ENCODE data around the gene UPK3BL1.
"Not testable (repeated sequence)": the region's sequence is repeated elsewhere in the genome, so short reads cannot be mapped to it uniquely, and the experiment has no call there.

Gene UPK3BL1

DNA sequence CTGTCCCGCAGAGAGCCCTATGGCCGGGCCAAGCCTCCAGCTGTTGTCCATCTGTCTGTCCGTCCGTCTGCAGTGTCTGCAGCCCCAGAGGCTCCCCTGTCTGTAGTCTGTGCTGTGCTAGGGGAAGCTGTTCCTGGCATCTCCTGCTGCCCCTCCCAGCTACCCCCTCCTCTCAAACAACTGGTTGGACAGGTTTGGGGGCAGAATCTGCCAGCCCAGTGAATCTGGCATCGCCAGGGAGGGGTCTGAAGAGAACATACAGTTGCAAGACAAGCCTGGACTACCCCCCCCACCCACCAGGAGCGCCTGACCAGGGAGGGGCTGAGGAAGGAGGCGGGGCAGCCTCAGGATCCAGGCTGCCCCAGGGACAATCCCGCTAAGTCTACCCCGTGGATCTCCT, at the start of gene UPK3BL1:
Gene UPK3BL1 (minus strand): TSS at position 101 of the 400 bp plus-strand sequence. CDS start 50 bp downstream, at position 51.
- not testable (repeated sequence) for DNase-seq (ENCODE audit: low read depth, low spot score)

DNA sequence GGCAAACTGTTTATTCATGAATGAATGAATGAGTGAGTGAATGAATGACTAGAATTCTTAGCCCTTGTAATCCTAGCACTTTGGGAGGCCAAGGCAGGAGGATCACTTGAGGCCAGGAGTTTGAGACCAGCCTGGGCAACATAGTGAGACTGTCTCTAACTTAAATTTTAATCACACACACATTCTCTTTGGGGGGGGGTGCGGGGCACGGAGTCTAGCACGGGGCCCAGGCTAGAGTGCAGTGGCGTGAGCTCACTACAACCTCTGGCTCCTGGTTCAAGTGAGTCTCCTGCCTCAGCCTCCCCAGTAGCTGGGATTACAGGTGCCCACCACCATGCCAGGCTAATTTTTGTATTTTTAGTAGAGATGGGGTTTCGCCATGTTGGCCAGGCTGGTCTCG, 48.0 kb upstream of the UPK3BL1 start:
- DNase-seq (ENCODE audit: low read depth, low spot score): not testable (repeated sequence)

DNA sequence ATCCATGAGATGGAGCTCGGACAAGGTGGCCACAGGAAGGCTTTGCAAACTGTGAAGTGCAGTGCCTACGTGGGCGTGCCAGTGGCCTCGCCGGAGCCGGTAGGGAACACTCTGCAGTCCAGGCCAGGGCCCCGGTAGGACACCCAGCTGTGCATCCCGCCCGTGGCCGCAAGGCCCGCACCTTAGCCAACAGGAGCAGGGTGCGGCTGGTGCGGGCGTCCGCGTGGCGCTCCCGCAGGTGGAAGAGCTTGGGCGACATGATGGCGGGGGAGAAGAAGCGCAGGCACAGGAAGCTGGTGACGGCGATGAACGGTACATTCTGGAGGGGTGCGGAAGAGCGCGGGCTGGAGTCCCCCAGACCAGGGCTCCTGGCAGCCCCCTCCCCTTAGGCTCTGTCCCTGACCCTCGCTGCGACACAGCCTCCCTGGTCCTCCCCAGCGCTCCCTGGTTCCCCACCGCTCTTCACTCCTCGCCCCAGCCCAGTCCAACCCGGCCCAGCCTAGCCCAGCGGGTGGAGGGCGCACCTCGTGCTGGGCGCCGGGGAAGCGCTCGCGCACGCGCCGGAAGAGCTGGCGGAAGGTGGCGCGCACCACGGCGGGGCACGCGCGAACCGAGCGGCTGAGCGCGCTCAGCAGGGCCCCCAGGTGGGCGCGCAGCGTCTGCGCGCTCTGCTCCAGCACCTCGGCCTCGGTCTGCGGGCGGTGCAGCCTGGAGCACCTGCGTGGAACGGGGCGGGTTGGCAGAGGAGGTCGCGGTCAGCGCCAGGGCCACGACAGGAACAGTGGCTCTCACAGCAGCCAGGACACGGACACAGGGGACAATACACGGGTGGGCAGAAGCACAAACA, 47.1 kb upstream of the UPK3BL1 start:
- DNase-seq (ENCODE audit: low read depth, low spot score): not testable (repeated sequence)

DNA sequence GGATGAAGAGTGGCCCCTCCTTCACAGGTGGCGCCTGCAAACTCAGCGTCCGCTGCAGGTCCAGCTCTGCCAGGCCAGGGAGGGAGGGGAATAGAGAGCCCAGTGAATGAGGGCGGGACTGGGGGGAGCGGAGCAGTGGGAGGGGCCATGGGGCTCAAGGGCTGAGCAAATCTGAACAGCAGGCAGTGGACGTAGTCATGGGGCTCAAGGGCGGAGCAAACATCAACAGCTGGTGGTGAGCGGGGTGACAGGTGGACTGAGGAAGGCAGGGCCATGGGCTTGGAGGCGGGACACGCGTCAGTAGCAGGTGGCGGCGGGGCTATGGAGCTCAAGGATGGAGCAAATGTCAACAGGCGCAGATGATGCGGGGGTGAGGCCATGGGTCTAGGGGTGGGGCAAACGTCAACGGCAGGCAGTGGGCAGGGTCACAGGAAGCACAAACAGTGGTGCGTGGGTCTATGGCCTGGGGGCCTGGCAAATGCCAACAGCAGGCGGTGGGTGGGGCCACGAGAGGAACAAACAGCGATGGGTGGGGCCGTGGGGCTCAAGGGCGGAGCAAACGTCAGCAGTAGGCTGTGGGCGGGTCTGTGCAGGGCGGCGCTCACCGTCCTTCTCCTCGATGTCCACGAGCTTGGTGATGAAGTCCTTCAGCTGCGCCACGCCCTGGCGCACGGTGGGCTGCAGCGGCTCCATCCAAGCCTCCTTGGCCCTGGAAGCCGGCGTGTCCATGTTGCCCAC, 45.9 kb upstream of the UPK3BL1 start:
- not testable (repeated sequence) for DNase-seq (ENCODE audit: low read depth, low spot score)

DNA sequence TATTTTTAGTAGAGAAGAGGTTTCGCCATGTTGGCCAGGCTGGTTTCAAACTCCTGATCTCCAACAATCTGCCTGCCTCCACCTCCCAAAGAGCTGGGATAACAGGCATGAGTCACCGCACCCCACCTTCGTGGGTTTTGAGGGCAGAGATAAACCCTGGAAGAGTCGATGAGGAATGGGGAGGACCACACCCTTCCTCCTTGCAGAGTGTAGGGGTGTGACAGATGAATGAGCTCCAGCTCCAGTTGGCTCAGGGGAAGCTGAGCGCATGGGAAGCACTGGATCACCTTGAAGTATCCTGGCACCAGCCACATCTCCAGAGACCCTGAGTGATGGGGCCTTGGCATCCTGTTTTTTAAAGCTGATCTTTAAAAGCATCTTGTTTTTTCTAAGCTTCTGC, 40.0 kb upstream of the UPK3BL1 start:
- DNase-seq (ENCODE audit: low read depth, low spot score): not testable (repeated sequence)

- not testable (repeated sequence) for DNase-seq (ENCODE audit: low read depth, low spot score)
Measured at GRCh38 chr7:102680780-102681179, 38.2 kb upstream of the UPK3BL1 start.

GRCh38 chr7:102675545-102675944, 33.0 kb upstream of the UPK3BL1 start:
- DNase-seq (ENCODE audit: low read depth, low spot score): not testable (repeated sequence)

DNA sequence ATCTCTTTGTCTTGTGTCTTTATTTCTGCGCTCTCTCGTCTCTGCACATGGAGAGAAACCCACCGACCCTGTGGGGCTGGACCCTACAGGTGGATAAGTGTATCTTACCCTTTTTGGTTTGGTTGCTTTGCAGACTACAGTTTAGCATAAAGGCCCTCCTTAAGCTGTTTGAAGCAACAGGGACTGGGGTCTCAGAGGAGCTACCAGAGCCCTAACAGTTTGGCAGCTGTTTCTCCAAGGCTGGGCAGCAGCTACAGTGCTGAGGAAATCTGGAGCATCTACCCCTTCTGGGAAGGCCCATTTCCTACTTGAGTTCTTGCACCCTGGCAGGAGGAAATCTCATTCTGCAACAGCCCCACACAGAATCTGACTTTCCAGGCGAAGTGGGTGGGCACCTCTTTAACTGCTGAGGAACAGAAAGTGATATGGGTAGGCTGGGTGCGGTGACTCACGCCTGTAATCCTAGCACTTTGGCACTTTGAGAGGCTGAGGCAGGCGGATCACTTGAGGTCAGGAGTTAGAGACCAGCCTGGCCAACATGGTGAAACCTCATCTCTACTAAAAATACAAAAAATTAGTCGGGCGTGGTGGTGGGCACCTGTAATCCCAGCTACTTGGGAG, 31.0 kb upstream of the UPK3BL1 start:
- not testable (repeated sequence) for DNase-seq (ENCODE audit: low read depth, low spot score)

- DNase-seq (ENCODE audit: low read depth, low spot score): not testable (repeated sequence)
Measured at GRCh38 chr7:102671956-102672307, 29.3 kb upstream of the UPK3BL1 start.

GRCh38 chr7:102671166-102671955, 28.8 kb upstream of the UPK3BL1 start, which contains the start of gene POLR2J2:
Gene POLR2J2, minus strand, starts transcription at chr7:102671663. Its CDS starts 62 bp downstream, at chr7:102671601.
- DNase-seq (ENCODE audit: low read depth, low spot score): peak; percentile 79

- DNase-seq (ENCODE audit: low read depth, low spot score): not testable (repeated sequence)
Measured at GRCh38 chr7:102667523-102667922, 24.9 kb upstream of the UPK3BL1 start.

GRCh38 chr7:102666850-102667249, 24.3 kb upstream of the UPK3BL1 start:
- DNase-seq (ENCODE audit: low read depth, low spot score): not testable (repeated sequence)

GRCh38 chr7:102664765-102665164, 22.2 kb upstream of the UPK3BL1 start:
- DNase-seq (ENCODE audit: low read depth, low spot score): not testable (repeated sequence)

GRCh38 chr7:102649924-102650323, 7.3 kb upstream of the UPK3BL1 start, which contains the start of gene SPDYE2B:
Gene SPDYE2B, plus strand, starts transcription at chr7:102650319. Its CDS starts 2,030 bp downstream, at chr7:102652349.
- not testable (repeated sequence) for DNase-seq (ENCODE audit: low read depth, low spot score)

GRCh38 chr7:102647813-102648212, 5.2 kb upstream of the UPK3BL1 start:
- not testable (repeated sequence) for DNase-seq (ENCODE audit: low read depth, low spot score)

DNA sequence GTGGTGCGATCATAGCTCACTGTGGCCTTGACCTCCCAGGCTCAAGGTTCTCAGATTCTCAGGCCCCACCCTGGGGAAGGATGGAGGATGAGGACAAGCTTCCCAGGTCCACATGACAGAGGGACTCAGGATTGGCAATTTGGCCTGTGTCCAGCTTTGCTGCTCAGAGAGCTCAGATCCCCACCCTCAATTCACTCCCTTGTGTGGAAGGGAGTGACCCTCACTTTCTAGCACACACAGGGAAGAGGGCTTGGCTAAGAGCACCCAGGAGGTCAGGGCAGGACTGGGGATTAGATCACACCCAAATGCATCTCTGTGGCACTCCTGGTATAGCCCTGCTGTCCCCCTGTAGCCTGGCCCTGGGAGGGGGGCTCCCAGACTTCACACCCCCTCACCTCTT, 813 bp upstream of the UPK3BL1 start:
- DNase-seq (ENCODE audit: low read depth, low spot score): not testable (repeated sequence)

DNA sequence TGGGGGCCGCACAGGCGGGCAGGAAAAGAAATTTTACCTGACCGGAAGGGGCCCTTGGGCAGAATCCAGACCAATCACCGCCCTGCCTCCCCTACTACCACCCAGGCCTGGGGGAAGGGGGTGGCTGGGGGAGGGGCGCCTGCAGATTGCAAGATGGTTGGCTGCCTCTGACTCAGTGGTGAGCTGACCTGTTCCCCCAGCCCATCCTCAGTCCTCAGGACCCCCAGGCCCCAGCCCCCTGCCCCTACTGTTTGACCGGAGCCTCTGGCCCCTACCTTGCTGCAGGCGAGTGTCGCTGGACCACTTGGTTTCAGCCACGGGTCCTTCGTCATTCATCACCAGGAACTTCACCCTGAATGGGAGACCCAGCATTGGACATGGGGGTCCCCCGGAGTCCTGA, 3.7 kb downstream of the UPK3BL1 start:
- DNase-seq (ENCODE audit: low read depth, low spot score): not testable (repeated sequence)

DNA sequence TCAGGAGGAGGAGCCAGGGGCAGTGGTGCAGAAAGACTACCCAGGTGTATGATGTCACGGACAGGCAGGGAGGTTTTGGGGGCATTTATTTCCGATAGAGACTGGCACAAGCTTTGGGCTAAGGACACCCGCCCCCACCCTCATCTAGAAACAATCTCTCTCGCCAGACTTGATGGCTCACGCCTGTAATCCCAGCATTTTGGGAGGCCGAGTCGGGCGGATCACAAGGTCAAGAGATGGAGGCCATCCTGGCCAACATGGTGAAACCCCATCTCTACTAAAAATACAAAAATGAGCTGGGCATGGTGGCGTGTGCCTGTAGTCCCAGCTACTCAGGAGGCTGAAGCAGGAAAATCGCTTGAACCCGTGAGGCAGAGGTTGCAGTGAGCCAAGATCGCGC, 5.6 kb downstream of the UPK3BL1 start:
- not testable (repeated sequence) for DNase-seq (ENCODE audit: low read depth, low spot score)

- DNase-seq (ENCODE audit: low read depth, low spot score): not testable (repeated sequence)
Measured at GRCh38 chr7:102635354-102635753, 7.2 kb downstream of the UPK3BL1 start.

GRCh38 chr7:102634299-102634698, 8.3 kb downstream of the UPK3BL1 start:
- DNase-seq (ENCODE audit: low read depth, low spot score): not testable (repeated sequence)

DNA sequence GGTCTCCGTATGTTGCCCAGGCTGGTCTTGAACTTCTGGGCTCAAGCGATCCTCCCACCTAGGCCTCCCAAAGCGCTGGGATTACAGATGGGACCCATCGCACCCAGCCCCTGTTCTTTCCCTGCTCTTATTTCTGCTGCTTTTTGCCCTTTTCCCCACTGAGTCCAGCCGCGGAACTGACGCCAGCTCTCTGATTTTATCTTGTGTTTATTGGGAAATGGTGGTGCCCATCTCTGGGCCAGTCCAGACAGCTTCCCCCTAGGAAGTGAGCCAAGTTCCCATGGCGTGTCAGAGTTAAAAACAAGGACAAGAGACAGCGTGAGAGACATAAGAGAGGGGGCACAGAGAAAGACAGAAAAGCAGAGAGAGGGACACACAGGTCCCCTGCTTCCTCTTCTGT, 12.0 kb downstream of the UPK3BL1 start:
- DNase-seq (ENCODE audit: low read depth, low spot score): not testable (repeated sequence)
